ENCODE results near the gene CCL4.

DNA sequence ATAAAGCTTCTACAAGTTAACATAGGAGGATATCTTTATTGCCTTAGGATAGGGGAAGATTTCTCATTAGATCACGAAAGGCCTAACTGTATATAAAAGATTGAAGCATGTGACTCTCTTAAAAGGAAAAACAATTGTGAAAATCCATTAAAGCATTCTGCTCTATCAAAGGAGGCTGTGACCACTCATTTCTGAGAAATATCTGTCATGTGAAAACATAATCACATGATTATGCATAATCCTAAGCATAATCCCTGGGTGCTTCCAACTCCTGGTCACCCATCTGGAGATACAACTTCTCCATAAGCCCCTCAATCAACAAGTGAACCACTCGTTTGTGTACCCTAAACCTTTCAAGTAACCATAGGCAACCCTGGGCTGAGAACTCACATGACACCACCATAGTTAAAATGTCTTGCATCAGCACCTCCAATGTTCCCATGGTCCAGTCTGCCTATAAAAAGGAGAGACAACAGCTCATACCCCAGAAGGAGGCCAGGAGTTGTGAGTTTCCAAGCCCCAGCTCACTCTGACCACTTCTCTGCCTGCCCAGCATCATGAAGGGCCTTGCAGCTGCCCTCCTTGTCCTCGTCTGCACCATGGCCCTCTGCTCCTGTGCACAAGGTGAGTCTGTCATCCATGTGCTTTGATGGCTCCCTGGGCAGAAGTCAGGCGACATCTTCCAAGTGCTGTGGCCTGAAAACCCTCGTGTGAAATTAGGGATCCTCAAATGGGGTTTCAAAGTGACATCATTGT is 39.7 kb upstream of the CCL4 start, which contains the start of gene CCL18:
- TF ChIP-seq, protein P1, sequence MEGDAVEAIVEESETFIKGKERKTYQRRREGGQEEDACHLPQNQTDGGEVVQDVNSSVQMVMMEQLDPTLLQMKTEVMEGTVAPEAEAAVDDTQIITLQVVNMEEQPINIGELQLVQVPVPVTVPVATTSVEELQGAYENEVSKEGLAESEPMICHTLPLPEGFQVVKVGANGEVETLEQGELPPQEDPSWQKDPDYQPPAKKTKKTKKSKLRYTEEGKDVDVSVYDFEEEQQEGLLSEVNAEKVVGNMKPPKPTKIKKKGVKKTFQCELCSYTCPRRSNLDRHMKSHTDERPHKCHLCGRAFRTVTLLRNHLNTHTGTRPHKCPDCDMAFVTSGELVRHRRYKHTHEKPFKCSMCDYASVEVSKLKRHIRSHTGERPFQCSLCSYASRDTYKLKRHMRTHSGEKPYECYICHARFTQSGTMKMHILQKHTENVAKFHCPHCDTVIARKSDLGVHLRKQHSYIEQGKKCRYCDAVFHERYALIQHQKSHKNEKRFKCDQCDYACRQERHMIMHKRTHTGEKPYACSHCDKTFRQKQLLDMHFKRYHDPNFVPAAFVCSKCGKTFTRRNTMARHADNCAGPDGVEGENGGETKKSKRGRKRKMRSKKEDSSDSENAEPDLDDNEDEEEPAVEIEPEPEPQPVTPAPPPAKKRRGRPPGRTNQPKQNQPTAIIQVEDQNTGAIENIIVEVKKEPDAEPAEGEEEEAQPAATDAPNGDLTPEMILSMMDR (optimal IDR thresholded peaks at IDR 0.05 in 1 of 3, IDR thresholded peaks at IDR 0.05 in 1 of 3, conservative IDR thresholded peaks at IDR 0.05 in 1 of 3; ENCODE audit: extremely low read depth in 1 of 3, insufficient read depth in 2 of 3, low read length in 3 of 3): no peak
- TF ChIP-seq EZH2 (IDR thresholded peaks at IDR 0.05; ENCODE audit: low read length): no peak
